GM21390 (cell line): ENCODE results near the gene ERG.

Experiments used
- ATAC-seq: cut with Tn5 transposase; IDR thresholded peaks from one replicate; pipeline ENCODE4 v1.9.1; 2021; ENCODE audit not compliant: unreplicated experiment

The ERG gene

GRCh38 chr21:38341546-38342012 is 156.7 kb downstream of the ERG start:
- ATAC-seq, result no peak

- ATAC-seq, result no peak
Measured at GRCh38 chr21:38340131-38340530, 158.1 kb downstream of the ERG start.

DNA sequence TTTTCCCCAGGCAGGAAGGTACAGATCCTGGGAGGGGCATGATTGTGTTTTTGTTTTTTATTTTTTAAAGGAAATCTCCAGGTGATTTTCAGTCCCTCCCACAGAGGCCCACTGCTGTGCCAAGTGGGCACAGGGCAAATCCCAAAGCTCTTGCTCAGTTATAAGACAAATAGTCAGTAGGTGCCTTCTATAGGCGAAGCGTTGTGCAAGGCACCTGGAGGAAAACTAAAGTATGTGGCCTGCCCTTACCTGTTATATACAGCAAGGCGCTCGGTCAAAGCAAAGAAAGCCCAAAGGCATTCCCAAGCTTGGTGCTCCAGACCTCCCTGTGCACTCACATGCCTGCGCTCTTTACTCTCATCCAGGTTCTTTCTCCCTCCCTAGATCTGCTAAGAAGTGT is 160.5 kb downstream of the ERG start:
- ATAC-seq, result no peak

- ATAC-seq, result no peak
Measured at GRCh38 chr21:38334866-38335265, 163.4 kb downstream of the ERG start.

DNA sequence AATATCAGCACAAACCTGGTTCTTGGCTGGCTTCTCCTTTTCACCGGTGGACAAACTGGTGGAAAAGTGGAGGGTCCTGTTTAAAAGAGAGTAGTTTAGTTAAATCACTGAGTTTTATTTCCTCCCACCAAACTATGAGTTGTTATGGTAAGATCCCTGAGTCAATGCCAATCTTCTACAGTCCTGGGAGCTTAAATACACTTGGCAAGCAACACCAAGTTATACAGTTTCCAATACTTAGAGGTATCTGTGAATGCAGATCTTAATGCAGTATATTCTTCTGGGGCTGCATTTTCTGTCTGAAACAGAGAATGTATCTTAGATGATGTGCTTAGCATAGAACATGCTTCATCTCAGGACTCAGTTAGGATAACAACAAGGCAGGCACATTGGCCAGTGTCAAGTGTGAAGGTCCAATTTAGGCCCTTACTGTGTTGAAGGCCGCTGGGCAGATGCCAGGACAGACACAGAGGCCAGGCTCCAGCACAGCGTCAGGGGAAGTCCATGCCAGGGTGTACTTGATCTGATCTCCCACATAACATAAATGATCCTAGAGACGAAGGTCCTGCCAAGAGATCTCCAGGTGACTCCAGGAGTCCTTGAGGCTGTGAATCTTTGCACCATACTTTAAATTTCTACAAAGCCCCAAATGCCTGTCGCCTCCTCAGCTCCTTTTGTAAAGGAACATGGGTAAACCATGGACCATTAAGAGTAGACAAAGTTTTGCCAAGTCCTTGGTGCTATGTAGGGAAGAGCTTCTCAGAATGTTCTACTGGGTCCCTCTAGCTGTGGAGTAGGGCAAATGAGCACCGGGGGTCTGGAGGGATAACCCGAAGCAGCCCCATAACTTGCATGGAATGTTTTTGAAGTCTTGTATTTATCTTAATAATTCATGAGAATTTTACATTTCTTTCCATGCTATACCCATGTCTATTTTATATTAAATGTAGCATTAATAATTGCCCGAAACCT is 164.7 kb downstream of the ERG start:
- no peak for ATAC-seq

DNA sequence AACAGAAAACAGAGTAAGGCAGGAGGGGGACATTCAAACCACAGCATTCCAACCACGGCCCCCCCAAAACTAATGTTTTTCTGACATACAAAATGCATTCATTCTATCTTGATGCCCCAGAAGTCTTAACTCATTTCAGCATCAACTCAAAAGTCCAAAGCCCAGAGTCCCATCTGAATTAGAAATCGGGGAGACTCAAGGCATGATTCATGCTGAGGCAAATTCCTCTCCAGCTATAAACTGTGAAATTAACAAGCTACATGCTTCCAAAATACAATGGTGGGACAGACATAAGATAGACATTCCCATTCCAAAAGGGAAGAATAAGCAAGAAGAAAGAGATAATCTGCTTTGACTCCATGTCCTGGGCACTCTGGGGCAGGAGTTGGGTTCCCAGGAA is 167.6 kb downstream of the ERG start:
- no peak for ATAC-seq
